Cardiac fibroblast (primary cell): ENCODE measurements around the gene STIM1.

Source experiments
- DNase-seq, 2 donors: peaks; one replicate each; pipeline versions ENCODE4 v3.0.0 to v3.0.0-alpha.2; 2010; ENCODE audit warnings: low read depth in 2 of 2
- H3K4me3 ChIP-seq, 2 donors: replicated peaks in 1 of 2; 1 replicate in 1 of 2; 2 replicates in 1 of 2; pipeline ENCODE4 v1.5.1; 2011; ENCODE audit warnings: low read depth in 2 of 2, low read length in 2 of 2, mild to moderate bottlenecking in 2 of 2, moderate library complexity in 1 of 2
- CTCF ChIP-seq: IDR thresholded peaks from one replicate; pipeline ENCODE4 v1.5.1; 2011; ENCODE audit warnings: low read depth, mild to moderate bottlenecking, low read length, inconsistent platforms

STIM1 gene

GRCh38 chr11:4071325-4071724 lies 215.9 kb downstream of the STIM1 start:
- no peak for DNase-seq
- no peak overlapping the region for H3K4me3 ChIP-seq
- no peak for TF ChIP-seq CTCF

- TF ChIP-seq CTCF = no peak
- no peak overlapping the region for H3K4me3 ChIP-seq
- no peak for DNase-seq
These were observed 216.4 kb downstream of the STIM1 start for GRCh38 chr11:4071914-4072313.

- TF ChIP-seq CTCF = peak; percentile 82
- peak; percentile 87 to 88 for DNase-seq
- no peak overlapping the region for H3K4me3 ChIP-seq
These were observed 217.3 kb downstream of the STIM1 start for GRCh38 chr11:4072668-4073285.

GRCh38 chr11:4074266-4074665 lies 218.8 kb downstream of the STIM1 start:
- DNase-seq = no peak
- no peak overlapping the region for H3K4me3 ChIP-seq
- TF ChIP-seq CTCF = no peak

GRCh38 chr11:4076774-4077173 lies 221.3 kb downstream of the STIM1 start:
- no peak overlapping the region for H3K4me3 ChIP-seq
- no peak for DNase-seq
- TF ChIP-seq CTCF = no peak

- TF ChIP-seq CTCF = no peak
- no peak for DNase-seq
- no peak overlapping the region for H3K4me3 ChIP-seq
These were observed 227.7 kb downstream of the STIM1 start for GRCh38 chr11:4083198-4083597.
